PC-9 (cell line): ENCODE data around the gene TMCO4.

Experiments
- CTCF ChIP-seq: fragments of 200-600 bp; sonication (generic); conservative IDR thresholded peaks from 2 replicates; pipeline ENCODE4 v1.6.1; 2017; ENCODE audit warnings: mixed run types, antibody characterized with exemption, mild to moderate bottlenecking, moderate library complexity
- EZH2 ChIP-seq: fragments of 200-600 bp; sonication (generic); IDR thresholded peaks from 2 replicates; pipeline ENCODE4 v1.8.0; 2017; ENCODE audit warnings: antibody characterized with exemption, low read depth

DNA sequence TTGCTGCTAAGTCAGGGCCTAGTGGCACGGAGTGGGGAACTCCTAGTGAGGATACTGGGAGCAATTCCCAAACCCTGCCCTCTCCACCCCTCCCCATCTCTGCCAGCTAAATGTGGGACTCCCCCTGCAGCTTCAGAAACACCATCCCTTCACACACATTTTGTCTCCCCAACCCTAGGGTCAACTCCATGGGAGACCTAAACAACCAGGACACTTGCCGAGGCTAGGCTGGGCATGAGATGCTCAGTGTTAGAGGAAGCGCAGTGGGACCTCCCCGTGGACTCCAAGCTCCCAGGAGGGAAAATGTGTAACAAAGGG is 13.9 kb upstream of the TMCO4 start:
- TF ChIP-seq CTCF (no peak), EZH2 (no peak)
